GM12875 (cell line): ENCODE measurements around the gene RSPO4.
"Not testable (repeated sequence)": the region's sequence is repeated elsewhere in the genome, so short reads cannot be mapped to it uniquely, and the experiment has no call there.

Experiments used
- H3K4me3 ChIP-seq: one replicate; pipeline ENCODE4 v1.5.1; 2011; ENCODE audit warnings: low read depth, low read length, control low read depth
- CTCF ChIP-seq: IDR thresholded peaks from 2 replicates; pipeline ENCODE4 v1.5.1; 2011; ENCODE audit warnings: low read depth, mild to moderate bottlenecking, control low read depth, inconsistent platforms, low read length, moderate library complexity, borderline replicate concordance; ENCODE audit not compliant: insufficient read depth

Gene RSPO4

GRCh38 chr20:986733-987355, 15.3 kb downstream of the RSPO4 start:
- H3K4me3 ChIP-seq: no peak overlapping the region
- no peak for TF ChIP-seq CTCF

- not testable (repeated sequence) for H3K4me3 ChIP-seq
Observed at GRCh38 chr20:984994-985393, 17.1 kb downstream of the RSPO4 start.

- no peak overlapping the region for H3K4me3 ChIP-seq
- TF ChIP-seq CTCF: no peak
Observed at GRCh38 chr20:982754-983153, 19.4 kb downstream of the RSPO4 start.

GRCh38 chr20:977021-977420, 25.1 kb downstream of the RSPO4 start:
- no peak for TF ChIP-seq CTCF
- no peak overlapping the region for H3K4me3 ChIP-seq

- H3K4me3 ChIP-seq: no peak overlapping the region
- no peak for TF ChIP-seq CTCF
Observed at GRCh38 chr20:976033-976432, 26.1 kb downstream of the RSPO4 start.

GRCh38 chr20:973785-974194, 28.3 kb downstream of the RSPO4 start:
- H3K4me3 ChIP-seq: no peak overlapping the region
- peak; percentile 77 for TF ChIP-seq CTCF

- TF ChIP-seq CTCF: no peak
- H3K4me3 ChIP-seq: no peak overlapping the region
Observed at GRCh38 chr20:972256-972655, 29.9 kb downstream of the RSPO4 start.

GRCh38 chr20:971346-971745, 30.8 kb downstream of the RSPO4 start:
- H3K4me3 ChIP-seq: no peak overlapping the region
- no peak for TF ChIP-seq CTCF
